Rectal smooth muscle tissue (tissue), 1 donor: ENCODE measurements around the gene PRPH.
A peak's percentile ranks its signal among the peaks of the same experiment; 100 is the strongest.

Source experiments
- H3K27ac ChIP-seq: one replicate; pipeline ENCODE4 v1.7.0; 2013; ENCODE audit warnings: low read depth, low read length, inconsistent platforms
- H3K27me3 ChIP-seq: one replicate; pipeline ENCODE4 v1.7.0; 2013; ENCODE audit warnings: low read length; ENCODE audit not compliant: control insufficient read depth, insufficient read depth
- H3K36me3 ChIP-seq: one replicate; pipeline ENCODE4 v1.7.0; 2013; ENCODE audit warnings: low read length; ENCODE audit not compliant: control insufficient read depth, insufficient read depth
- H3K4me1 ChIP-seq: one replicate; pipeline ENCODE4 v1.7.0; 2013; ENCODE audit warnings: low read length; ENCODE audit not compliant: control insufficient read depth, insufficient read depth
- H3K4me3 ChIP-seq: one replicate; pipeline ENCODE4 v1.7.0; 2013; ENCODE audit warnings: low read length
- H3K9ac ChIP-seq: one replicate; pipeline ENCODE4 v1.7.0; 2013; ENCODE audit warnings: low read length

The PRPH gene

GRCh38 chr12:49342066-49342913 lies 47.3 kb downstream of the PRPH start:
- Histone ChIP-seq H3K27me3 (peaks cover 44% of the 10 kb centered on the region), H3K27ac (no peak overlapping the region), H3K36me3 (no peaks in the 10 kb centered on the region), H3K4me1 (peaks cover 29% of the 10 kb centered on the region), H3K4me3 (peak overlapping the region; percentile 66), H3K9ac (no peak overlapping the region)

GRCh38 chr12:49342914-49343731 lies 48.2 kb downstream of the PRPH start:
- peak overlapping the region; percentile 43 for H3K9ac ChIP-seq
- no peaks in the 10 kb centered on the region for H3K36me3 ChIP-seq
- peaks cover 28% of the 10 kb centered on the region for H3K4me1 ChIP-seq
- no peak overlapping the region for H3K27ac ChIP-seq
- H3K4me3 ChIP-seq, result peak overlapping the region; percentile 66
- H3K27me3 ChIP-seq, result peaks cover 46% of the 10 kb centered on the region

GRCh38 chr12:49344486-49345050 lies 49.6 kb downstream of the PRPH start:
- no peaks in the 10 kb centered on the region for H3K36me3 ChIP-seq
- H3K4me1 ChIP-seq, result peaks cover 28% of the 10 kb centered on the region
- no peak overlapping the region for H3K4me3 ChIP-seq
- H3K27me3 ChIP-seq, result peaks cover 47% of the 10 kb centered on the region
- no peak overlapping the region for H3K27ac ChIP-seq
- H3K9ac ChIP-seq, result no peak overlapping the region

- H3K4me1 ChIP-seq, result peaks cover 28% of the 10 kb centered on the region
- peaks cover 48% of the 10 kb centered on the region for H3K27me3 ChIP-seq
- no peaks in the 10 kb centered on the region for H3K36me3 ChIP-seq
- H3K27ac ChIP-seq, result no peak overlapping the region
- no peak overlapping the region for H3K9ac ChIP-seq
- H3K4me3 ChIP-seq, result peak overlapping the region; percentile 61
These were observed 50.3 kb downstream of the PRPH start for GRCh38 chr12:49345051-49345824.

- H3K36me3 ChIP-seq, result no peaks in the 10 kb centered on the region
- no peak overlapping the region for H3K27ac ChIP-seq
- peaks cover 28% of the 10 kb centered on the region for H3K4me1 ChIP-seq
- H3K9ac ChIP-seq, result no peak overlapping the region
- peaks cover 48% of the 10 kb centered on the region for H3K27me3 ChIP-seq
- peak overlapping the region; percentile 61 for H3K4me3 ChIP-seq
These were observed 51.1 kb downstream of the PRPH start for GRCh38 chr12:49345825-49346658.

GRCh38 chr12:49346659-49347310 lies 51.8 kb downstream of the PRPH start, which contains the start of gene DNAJC22:
TSS of gene DNAJC22 (plus strand) at chr12:49346888. CDS start at chr12:49348873, 1,985 bp downstream.
- Histone ChIP-seq H3K36me3 (no peaks in the 10 kb centered on the region), H3K27me3 (peaks cover 50% of the 10 kb centered on the region), H3K4me1 (peaks cover 28% of the 10 kb centered on the region), H3K9ac (no peak within 1 kb of the TSS), H3K4me3 (peak within 1 kb of the TSS; percentile 61), H3K27ac (no peak within 1 kb of the TSS)

GRCh38 chr12:49347311-49348193 lies 52.6 kb downstream of the PRPH start:
- Histone ChIP-seq H3K27me3 (peaks cover 47% of the 10 kb centered on the region), H3K4me1 (peaks cover 24% of the 10 kb centered on the region), H3K9ac (no peak overlapping the region), H3K36me3 (no peaks in the 10 kb centered on the region), H3K4me3 (peak overlapping the region; percentile 28), H3K27ac (no peak overlapping the region)
